HepG2 (cell line): ENCODE measurements around the gene DEFB131A.
"Not testable (repeated sequence)": the region's sequence is repeated elsewhere in the genome, so short reads cannot be mapped to it uniquely, and the experiment has no call there.

Experiments
- MAFF ChIP-seq: IDR thresholded peaks from 2 replicates; pipeline ENCODE4 v1.6.1; 2011; ENCODE audit warnings: low read depth, low read length, improper control_type of control experiment
- TMF1 ChIP-seq: sonication (generic); formaldehyde crosslinking; IDR thresholded peaks from 2 replicates; pipeline ENCODE4 v1.8.1; 2022; ENCODE audit warnings: low read depth, missing genetic modification reagents
- ZBTB7B ChIP-seq: sonication (generic); formaldehyde crosslinking; IDR thresholded peaks from 2 replicates; pipeline ENCODE4 v1.4.0; 2020; ENCODE audit warnings: missing genetic modification reagents

DNA sequence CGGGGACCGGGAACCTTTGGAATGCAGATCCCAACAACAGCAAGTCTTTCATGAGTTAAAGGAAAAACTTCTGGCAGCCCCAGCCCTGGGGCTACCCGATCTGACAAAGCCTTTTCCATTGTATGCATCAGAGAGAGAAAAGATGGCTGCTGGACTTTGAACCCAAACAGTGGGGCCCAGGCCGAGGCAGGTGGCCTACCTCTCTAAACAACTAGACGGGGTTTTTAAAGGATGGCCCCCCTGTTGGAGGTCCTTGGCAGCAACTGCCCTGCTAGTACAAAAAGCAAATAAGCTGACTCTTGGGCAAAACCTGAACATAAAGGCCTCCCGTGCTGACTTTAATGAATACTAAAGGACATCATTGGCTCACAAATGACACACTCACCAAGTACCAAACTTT, 10.1 kb downstream of the DEFB131A start:
- not testable (repeated sequence) for TF ChIP-seq MAFF; ZBTB7B (CRISPR knock-in tag); TMF1 (CRISPR knock-in tag)
